ENCODE data around the gene RNU1-3.
"Not testable (repeated sequence)": the region's sequence is repeated elsewhere in the genome, so short reads cannot be mapped to it uniquely, and the experiment has no call there.

Gene RNU1-3

GRCh38 chr1:16621681-16622315 is 45.0 kb downstream of the RNU1-3 start:
- not testable (repeated sequence) for DNase-seq

DNA sequence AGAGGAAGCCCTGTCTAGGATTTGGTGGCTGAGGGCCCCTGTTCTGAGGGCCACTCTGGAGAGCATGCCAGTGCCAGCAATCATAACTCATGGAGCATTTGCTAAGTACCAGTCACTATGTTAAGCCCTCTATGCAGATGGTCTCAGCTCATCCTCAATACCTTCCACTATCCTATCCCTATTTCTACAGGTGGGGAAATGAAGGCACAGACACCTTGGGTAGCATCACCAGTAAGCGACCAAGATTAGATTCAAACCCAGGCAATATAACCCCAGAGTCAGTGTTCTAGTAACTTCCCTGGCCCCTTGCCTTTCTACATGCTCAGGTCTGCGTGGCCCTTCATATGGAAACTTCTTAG is 45.5 kb downstream of the RNU1-3 start:
- no peak for DNase-seq

GRCh38 chr1:16619803-16620501 is 46.8 kb downstream of the RNU1-3 start:
- peak in 1 of 58 donors; percentile 34 for DNase-seq

GRCh38 chr1:16618719-16619118 is 48.0 kb downstream of the RNU1-3 start:
- peak in 9 of 58 donors; percentile 37 to 62 (median 52) for DNase-seq

GRCh38 chr1:16617778-16618580 is 48.8 kb downstream of the RNU1-3 start:
- no peak for DNase-seq

- DNase-seq: no peak
Measured at GRCh38 chr1:16617114-16617631, 49.6 kb downstream of the RNU1-3 start.

Measured in anterior cingulate cortex (tissue), 58 donors.